SHP77 (cell line): Measurements from ENCODE around the gene UMODL1.

ENCODE experiments used
- DNase-seq, 2 experiments: peaks; one replicate each; lab custom pipeline; 2025; lab: John Stamatoyannopoulos, UW

The UMODL1 gene

DNA sequence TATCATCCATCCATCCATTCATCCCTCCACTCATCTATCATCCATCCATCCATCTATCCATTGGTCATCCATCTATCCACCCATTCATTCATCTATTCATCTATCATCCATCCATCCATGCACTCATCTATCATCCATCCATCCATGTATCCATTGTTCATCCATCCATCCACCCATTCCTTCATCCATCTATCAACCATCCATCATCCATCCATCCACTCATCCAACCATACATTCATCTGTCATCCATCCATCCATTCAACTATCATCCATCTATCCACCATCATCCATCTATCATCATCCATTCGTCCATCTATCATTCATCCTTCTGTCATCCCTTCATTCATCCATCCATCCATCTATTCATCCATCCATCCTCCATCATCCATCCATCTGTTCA lies 61.1 kb downstream of the UMODL1 start:
- DNase-seq: no peak

GRCh38 chr21:42133131-42133530 lies 62.0 kb downstream of the UMODL1 start:
- DNase-seq: no peak

DNA sequence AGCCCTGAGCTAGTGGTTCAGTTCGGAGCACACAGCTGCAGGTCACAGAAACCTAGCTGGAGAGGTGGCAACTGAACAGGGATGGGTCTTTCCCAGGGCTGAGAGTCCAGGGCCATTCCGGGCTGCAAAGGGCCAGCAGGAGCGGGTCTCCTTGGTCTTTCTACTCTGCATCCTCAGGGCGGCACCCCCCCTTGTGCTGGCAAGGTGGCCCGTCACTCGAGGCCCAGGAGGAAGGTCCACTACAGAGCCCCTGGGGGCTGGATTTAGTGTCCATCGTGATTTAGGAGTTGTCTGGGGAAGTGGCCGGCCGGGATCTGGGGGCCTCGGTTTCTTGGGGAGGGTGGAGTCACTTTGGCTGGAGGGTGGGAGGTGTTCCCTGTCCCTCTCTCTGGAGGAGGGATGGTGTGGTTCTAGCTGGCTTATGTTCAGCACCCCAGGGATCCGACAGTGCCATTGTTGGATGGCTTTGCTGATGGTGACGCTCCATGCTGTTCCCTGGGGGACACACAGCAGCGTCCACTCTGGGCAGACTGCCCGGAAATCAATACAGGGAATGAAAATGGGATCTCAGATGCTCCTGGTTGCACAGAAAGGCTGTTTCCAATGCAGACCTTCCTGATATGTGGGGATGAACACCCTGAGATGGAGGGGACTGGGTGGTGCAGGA lies 64.4 kb downstream of the UMODL1 start:
- DNase-seq: no peak

- no peak for DNase-seq
Observed at GRCh38 chr21:42137191-42137904, 66.2 kb downstream of the UMODL1 start.

DNA sequence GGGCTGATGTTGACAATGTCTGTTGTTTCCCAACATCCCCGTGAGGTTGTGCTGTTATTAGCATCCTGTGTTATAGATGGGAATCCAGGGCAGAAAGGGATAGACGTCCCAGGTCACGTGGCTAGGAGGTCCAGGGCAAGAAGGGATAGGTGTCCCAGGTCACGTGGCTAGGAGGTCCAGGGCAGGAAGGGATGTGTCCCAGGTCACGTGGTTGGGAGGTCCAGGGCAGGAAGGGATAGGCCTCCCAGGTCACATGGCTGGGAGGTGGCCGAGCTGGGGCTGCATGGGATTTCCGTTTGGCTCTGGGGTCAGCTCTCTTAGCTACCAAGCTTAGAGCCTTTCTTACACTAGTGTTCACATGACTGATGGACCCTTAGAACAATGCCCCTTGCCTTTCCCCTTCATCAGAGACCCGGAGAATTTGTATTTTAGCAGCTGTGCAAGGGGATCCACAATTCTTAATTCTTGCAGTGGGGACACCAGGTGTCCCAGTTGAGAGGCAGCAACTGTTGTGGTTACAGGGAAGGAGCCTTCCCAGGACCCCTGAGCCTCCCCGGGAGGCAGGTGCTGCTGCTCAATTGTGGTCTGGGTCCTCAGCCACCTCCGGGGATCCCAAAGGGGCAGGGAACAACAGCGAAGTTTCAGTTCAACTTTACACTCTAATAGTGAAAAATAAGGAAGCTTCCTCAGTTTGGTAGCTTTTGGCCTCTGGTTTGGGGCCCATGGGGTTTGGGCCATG lies 69.2 kb downstream of the UMODL1 start:
- no peak for DNase-seq

- no peak for DNase-seq
Observed at GRCh38 chr21:42141643-42142042, 70.5 kb downstream of the UMODL1 start.

- DNase-seq: no peak
Observed at GRCh38 chr21:42142141-42142540, 71.0 kb downstream of the UMODL1 start.

DNA sequence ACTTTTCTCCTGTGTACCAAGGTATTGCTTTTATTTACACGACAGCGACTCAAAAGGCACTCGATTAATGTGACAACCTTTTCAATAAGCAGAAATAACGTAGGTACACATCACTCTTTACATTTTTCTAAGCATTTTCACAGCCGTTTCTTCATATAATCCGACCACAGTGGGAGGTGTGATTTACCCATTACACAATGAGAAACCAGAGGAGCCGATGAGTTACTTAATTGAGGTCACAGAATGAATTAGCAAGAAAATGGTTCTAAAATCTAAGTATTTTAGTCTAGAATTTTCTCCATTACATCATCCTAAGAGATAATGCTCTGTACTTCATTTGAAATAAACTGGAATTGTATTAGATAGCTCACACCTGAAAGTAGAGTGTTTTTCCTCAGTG lies 71.5 kb downstream of the UMODL1 start:
- no peak for DNase-seq

DNA sequence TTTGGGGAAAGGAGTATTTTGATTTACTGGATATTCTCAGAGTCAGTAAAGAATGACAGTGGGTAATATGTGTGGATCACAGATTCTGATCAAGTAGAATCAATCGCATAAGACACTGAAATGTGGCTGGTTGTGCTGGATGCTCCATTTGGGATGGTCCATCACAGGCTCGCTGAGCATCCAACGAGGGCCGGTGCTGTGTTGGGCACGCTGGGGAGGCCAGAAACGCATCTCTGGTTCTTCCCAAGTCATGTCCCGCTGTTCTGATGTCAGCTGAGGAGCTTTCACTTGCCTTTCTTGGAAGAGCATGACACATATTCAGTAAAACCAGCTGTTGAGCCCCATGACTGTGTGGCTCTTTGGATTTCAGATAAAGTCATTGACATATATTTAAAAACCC lies 72.0 kb downstream of the UMODL1 start:
- no peak for DNase-seq

- no peak for DNase-seq
Observed at GRCh38 chr21:42144221-42144620, 73.1 kb downstream of the UMODL1 start.

- DNase-seq: no peak
Observed at GRCh38 chr21:42144679-42145568, 73.8 kb downstream of the UMODL1 start.

GRCh38 chr21:42145569-42146272 lies 74.6 kb downstream of the UMODL1 start:
- peak; percentile 55 to 57 for DNase-seq

DNA sequence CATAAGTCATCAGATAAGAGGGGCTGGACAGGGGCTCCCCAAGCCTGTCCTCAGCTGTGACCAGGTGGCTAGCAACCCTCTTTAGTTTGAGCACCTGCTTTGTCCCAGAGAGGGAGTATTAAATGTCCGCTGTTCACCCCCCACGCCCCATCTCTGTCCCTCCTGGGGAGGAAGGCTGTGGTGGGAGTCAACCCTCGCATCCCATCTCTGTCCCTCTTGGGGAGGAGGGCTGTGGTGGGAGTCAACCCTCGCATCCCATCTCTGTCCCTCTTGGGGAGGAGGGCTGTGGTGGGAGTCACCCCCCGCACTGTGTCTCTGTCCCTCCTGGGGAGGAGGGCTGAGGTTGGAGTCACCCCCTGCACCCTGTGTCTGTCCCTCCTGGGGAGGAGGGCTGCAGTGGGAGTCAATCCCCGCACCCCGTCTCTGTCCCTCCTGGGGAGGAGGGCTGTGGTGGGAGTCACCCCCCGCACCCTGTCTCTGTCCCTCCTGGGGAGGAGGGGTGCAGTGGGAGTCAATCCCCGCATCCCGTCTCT lies 75.2 kb downstream of the UMODL1 start:
- DNase-seq: no peak

DNA sequence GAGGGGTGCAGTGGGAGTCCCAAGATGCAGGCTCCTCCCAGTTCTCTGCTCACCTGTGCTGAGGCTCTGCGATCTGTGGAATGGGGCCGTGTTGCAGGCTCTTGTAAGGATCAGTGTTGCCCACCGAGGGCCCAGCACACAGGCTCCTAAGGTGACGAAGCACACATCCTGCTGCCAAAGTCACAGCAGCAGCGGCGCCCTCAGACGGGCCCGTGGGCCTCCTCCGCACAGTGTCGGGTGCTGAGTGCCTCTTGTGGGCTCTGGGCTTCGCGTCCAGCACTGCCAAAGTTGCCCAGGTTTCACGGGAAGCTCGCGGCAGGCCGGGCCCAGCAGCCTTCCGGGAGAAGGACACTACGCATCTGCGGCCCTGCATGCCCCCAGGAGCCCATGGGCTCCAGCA lies 75.7 kb downstream of the UMODL1 start:
- no peak for DNase-seq

GRCh38 chr21:42147386-42148020 lies 76.4 kb downstream of the UMODL1 start:
- no peak for DNase-seq

GRCh38 chr21:42148097-42148496 lies 77.0 kb downstream of the UMODL1 start:
- no peak for DNase-seq

GRCh38 chr21:42148584-42148983 lies 77.5 kb downstream of the UMODL1 start:
- no peak for DNase-seq

DNA sequence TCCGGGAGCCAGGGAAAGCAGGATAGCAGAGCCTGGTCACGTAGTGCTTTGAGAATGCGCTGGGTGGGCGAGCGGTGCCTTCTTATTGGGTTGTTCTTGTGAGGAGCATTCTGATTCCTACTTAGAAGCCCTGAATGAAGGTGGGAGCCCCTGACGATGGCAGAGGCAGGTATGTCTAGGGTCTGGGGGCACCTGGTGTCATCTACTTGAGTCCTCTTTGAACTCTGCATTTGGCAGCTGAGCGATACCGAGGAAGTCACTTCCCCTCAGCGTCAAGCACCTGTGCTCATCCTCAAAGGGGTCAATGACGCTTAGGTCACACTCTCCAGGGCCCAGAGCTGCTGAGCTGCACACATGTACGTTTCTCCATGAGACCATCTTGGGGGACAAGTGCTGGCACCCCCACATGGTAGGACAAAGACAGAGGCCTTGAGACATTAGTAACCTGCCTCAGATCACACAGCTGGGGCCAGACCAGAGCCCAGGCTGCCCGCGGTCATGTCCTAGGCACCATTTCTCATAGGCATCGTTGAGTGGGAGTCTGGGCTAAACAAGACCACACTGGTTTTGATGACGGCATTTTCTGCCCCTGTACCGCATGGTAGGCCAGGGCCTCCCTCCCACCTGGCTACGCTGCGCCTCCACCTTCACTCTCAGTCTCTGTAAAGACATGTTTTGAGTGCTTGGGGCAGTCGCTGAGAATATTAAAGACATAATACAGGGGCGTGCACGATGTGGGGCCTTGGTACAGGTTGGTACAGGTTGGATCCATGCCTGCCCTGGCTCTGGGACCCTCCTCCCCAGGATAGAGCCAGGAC lies 78.7 kb downstream of the UMODL1 start:
- DNase-seq: no peak

DNA sequence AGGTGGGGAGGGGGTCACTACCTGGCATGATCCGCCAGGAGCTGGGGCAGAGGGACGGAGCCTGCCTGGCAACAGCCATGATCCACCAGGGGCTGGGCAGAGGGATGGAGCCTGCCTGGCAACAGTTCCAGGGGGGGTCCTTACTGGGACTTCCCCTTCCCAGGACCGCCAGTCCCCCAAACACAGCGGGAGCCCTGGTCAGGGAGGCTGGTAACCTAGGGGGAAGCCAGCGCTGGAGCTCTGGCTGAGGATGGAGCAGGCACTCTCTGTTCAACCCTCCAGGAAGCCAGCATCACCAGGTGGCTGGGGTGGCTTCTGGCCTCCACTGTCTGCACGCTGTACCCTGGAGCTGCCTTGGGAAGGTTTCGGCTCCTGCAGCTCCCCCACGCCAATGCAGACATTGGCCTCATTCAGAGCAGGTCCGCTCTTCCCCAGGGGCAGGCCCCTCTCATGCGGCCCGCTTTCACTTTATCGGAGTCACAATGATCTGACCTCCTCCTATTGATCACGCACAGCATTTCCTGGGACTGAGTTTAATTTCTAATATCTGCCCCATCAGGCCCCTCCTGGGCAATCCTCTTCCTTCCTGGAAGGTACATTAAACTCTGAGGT lies 79.5 kb downstream of the UMODL1 start:
- DNase-seq: no peak
